Measurements from ENCODE around the gene SCFD2.

Gene SCFD2

GRCh38 chr4:53132132-53132891 lies 233.5 kb downstream of the SCFD2 start:
- no peak for DNase-seq

GRCh38 chr4:53131562-53131925 lies 234.3 kb downstream of the SCFD2 start:
- no peak for DNase-seq

- DNase-seq, result no peak
These were observed 234.8 kb downstream of the SCFD2 start for GRCh38 chr4:53130896-53131561.

- no peak for DNase-seq
These were observed 237.0 kb downstream of the SCFD2 start for GRCh38 chr4:53128706-53129357.

- DNase-seq, result no peak
These were observed 237.6 kb downstream of the SCFD2 start for GRCh38 chr4:53128231-53128630.

GRCh38 chr4:53127365-53127764 lies 238.5 kb downstream of the SCFD2 start:
- DNase-seq, result no peak

GRCh38 chr4:53126099-53126498 lies 239.8 kb downstream of the SCFD2 start:
- no peak for DNase-seq

GRCh38 chr4:53123819-53124218 lies 242.0 kb downstream of the SCFD2 start:
- DNase-seq, result no peak

- no peak for DNase-seq
These were observed 242.7 kb downstream of the SCFD2 start for GRCh38 chr4:53123171-53123570.

- no peak for DNase-seq
These were observed 243.4 kb downstream of the SCFD2 start for GRCh38 chr4:53122280-53123116.

- DNase-seq, result no peak
These were observed 244.5 kb downstream of the SCFD2 start for GRCh38 chr4:53121264-53121865.

- no peak for DNase-seq
These were observed 245.1 kb downstream of the SCFD2 start for GRCh38 chr4:53120778-53121177.

- no peak for DNase-seq
These were observed 246.2 kb downstream of the SCFD2 start for GRCh38 chr4:53119680-53120079.

- no peak for DNase-seq
These were observed 247.2 kb downstream of the SCFD2 start for GRCh38 chr4:53118676-53119075.

GRCh38 chr4:53116954-53117353 lies 248.9 kb downstream of the SCFD2 start:
- no peak for DNase-seq

GRCh38 chr4:53113431-53114225 lies 252.2 kb downstream of the SCFD2 start:
- DNase-seq, result no peak

- DNase-seq, result no peak
These were observed 260.5 kb downstream of the SCFD2 start for GRCh38 chr4:53105313-53105712.

GRCh38 chr4:53103481-53103880 lies 262.4 kb downstream of the SCFD2 start:
- no peak for DNase-seq

- DNase-seq, result no peak
These were observed 264.7 kb downstream of the SCFD2 start for GRCh38 chr4:53101191-53101581.

- DNase-seq, result no peak
These were observed 265.2 kb downstream of the SCFD2 start for GRCh38 chr4:53100501-53101190.

GRCh38 chr4:53098681-53099121 lies 267.2 kb downstream of the SCFD2 start:
- DNase-seq, result no peak

All from activated CD4-positive, CD25-positive, alpha-beta regulatory T cell (primary cell).